Tibial nerve (tissue), 4 donors: ENCODE data around the gene KRT6B.

Source experiments
- EP300 ChIP-seq, 2 donors: sonication (generic); formaldehyde crosslinking; IDR thresholded peaks; one replicate each; pipeline ENCODE4 v1.6.1; 2017; ENCODE audit warnings: antibody characterized with exemption in 2 of 2, mild to moderate bottlenecking in 1 of 2
- TF ChIP-seq, protein P1 (sequence below), 5 experiments: fragments of 200-600 bp in 3 of 5; fragments of 450-650 bp in 2 of 5; sonication (generic) in 3 of 5; IDR thresholded peaks; one replicate each; pipeline ENCODE4 v1.5.1; 2016 to 2019; ENCODE audit warnings: antibody characterized with exemption in 5 of 5, mild to moderate bottlenecking in 3 of 5, moderate library complexity in 2 of 5

DNA sequence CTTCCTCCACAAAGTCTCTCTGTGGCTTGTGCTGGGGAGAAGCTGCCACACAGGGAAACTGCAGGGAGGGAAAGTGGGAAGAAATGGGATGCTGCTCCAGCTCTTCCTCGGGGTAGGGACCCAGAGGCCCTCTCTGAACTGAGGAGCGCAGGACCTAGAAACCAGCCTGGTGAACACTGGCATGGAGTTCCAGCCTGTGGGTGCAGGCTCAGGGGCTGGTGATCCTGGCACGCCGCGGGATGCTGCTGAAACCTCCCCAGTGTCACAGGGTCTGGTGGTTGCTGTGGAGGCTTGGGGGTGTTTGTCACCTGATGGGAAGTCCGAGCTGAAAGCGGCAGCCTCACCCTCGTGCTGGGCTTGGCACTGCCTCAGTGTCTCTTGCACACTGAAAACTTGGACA lies 12.5 kb downstream of the KRT6B start:
- TF ChIP-seq, protein P1, sequence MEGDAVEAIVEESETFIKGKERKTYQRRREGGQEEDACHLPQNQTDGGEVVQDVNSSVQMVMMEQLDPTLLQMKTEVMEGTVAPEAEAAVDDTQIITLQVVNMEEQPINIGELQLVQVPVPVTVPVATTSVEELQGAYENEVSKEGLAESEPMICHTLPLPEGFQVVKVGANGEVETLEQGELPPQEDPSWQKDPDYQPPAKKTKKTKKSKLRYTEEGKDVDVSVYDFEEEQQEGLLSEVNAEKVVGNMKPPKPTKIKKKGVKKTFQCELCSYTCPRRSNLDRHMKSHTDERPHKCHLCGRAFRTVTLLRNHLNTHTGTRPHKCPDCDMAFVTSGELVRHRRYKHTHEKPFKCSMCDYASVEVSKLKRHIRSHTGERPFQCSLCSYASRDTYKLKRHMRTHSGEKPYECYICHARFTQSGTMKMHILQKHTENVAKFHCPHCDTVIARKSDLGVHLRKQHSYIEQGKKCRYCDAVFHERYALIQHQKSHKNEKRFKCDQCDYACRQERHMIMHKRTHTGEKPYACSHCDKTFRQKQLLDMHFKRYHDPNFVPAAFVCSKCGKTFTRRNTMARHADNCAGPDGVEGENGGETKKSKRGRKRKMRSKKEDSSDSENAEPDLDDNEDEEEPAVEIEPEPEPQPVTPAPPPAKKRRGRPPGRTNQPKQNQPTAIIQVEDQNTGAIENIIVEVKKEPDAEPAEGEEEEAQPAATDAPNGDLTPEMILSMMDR (IDR thresholded peaks at IDR 0.05), result no peak
- no peak for TF ChIP-seq EP300 (IDR thresholded peaks at IDR 0.05)
